RCC 7860 (cell line): ENCODE results near the gene GBF1.
A peak's percentile ranks its signal among the peaks of the same experiment; 100 is the strongest.

Experiments used
- DNase-seq: peaks from one replicate; pipeline ENCODE4 v3.0.0-alpha.2; 2015; ENCODE audit warnings: low spot score
- FAIRE-seq: peaks from 2 replicates; lab custom pipeline; 2012; peaks lifted over from hg19 to GRCh38; lab: Jason Lieb, UNC

GBF1 gene

GRCh38 chr10:102264371-102264770 is 19.0 kb downstream of the GBF1 start:
- FAIRE-seq, result no peak

GRCh38 chr10:102266670-102267069 is 21.3 kb downstream of the GBF1 start:
- FAIRE-seq (no peak), DNase-seq (no peak)

More at GRCh38 chr10:102264371-102264770, 19.0 kb downstream of the GBF1 start:
- no peak for DNase-seq

- FAIRE-seq (peak; percentile 57), DNase-seq (peak; percentile 37)
Measured at GRCh38 chr10:102267748-102268147, 22.4 kb downstream of the GBF1 start.

GRCh38 chr10:102268375-102268888 is 23.1 kb downstream of the GBF1 start:
- DNase-seq, result no peak
- no peak for FAIRE-seq

- FAIRE-seq (no peak), DNase-seq (no peak)
Measured at GRCh38 chr10:102269017-102269416, 23.7 kb downstream of the GBF1 start.

GRCh38 chr10:102274062-102274461 is 28.7 kb downstream of the GBF1 start:
- FAIRE-seq (no peak), DNase-seq (no peak)

- FAIRE-seq (no peak), DNase-seq (no peak)
Measured at GRCh38 chr10:102275343-102275742, 30.0 kb downstream of the GBF1 start.

GRCh38 chr10:102279104-102279503 is 33.8 kb downstream of the GBF1 start:
- no peak for FAIRE-seq
- no peak for DNase-seq

- FAIRE-seq, result no peak
- no peak for DNase-seq
Measured at GRCh38 chr10:102280397-102281101, 35.2 kb downstream of the GBF1 start.

- no peak for FAIRE-seq
- DNase-seq, result no peak
Measured at GRCh38 chr10:102281102-102281487, 35.8 kb downstream of the GBF1 start.

- DNase-seq, result no peak
- no peak for FAIRE-seq
Measured at GRCh38 chr10:102283488-102283887, 38.2 kb downstream of the GBF1 start.

GRCh38 chr10:102283890-102284289 is 38.6 kb downstream of the GBF1 start:
- FAIRE-seq (no peak), DNase-seq (no peak)

GRCh38 chr10:102284531-102284930 is 39.2 kb downstream of the GBF1 start:
- no peak for DNase-seq

GRCh38 chr10:102285133-102285532 is 39.8 kb downstream of the GBF1 start:
- DNase-seq, result no peak
- FAIRE-seq, result no peak

More at GRCh38 chr10:102284531-102284930, 39.2 kb downstream of the GBF1 start:
- no peak for FAIRE-seq

GRCh38 chr10:102286216-102286615 is 40.9 kb downstream of the GBF1 start:
- DNase-seq, result no peak
- no peak for FAIRE-seq

GRCh38 chr10:102287538-102287937 is 42.2 kb downstream of the GBF1 start:
- DNase-seq (peak; percentile 34), FAIRE-seq (no peak)

- DNase-seq (no peak), FAIRE-seq (no peak)
Measured at GRCh38 chr10:102287991-102288390, 42.7 kb downstream of the GBF1 start.

GRCh38 chr10:102289356-102289755 is 44.0 kb downstream of the GBF1 start:
- DNase-seq (no peak), FAIRE-seq (no peak)

GRCh38 chr10:102289840-102290239 is 44.5 kb downstream of the GBF1 start:
- no peak for FAIRE-seq

GRCh38 chr10:102291221-102291905 is 46.0 kb downstream of the GBF1 start:
- no peak for DNase-seq
- no peak for FAIRE-seq

More at GRCh38 chr10:102289840-102290239, 44.5 kb downstream of the GBF1 start:
- no peak for DNase-seq

GRCh38 chr10:102297101-102297500 is 51.8 kb downstream of the GBF1 start:
- DNase-seq (no peak), FAIRE-seq (no peak)

GRCh38 chr10:102298899-102299298 is 53.6 kb downstream of the GBF1 start:
- DNase-seq (no peak), FAIRE-seq (no peak)
